Medulla oblongata (tissue), 1 donor: ENCODE results near the gene SORBS1.

Source experiments
- DNase-seq: peaks from one replicate; pipeline ENCODE4 v3.0.0-alpha.2; 2015; ENCODE audit errors: extremely low spot score

The SORBS1 gene

GRCh38 chr10:95539560-95540284, 21.4 kb downstream of the SORBS1 start:
- DNase-seq: no peak

- DNase-seq: no peak
These were observed 22.8 kb downstream of the SORBS1 start for GRCh38 chr10:95538412-95538811.

GRCh38 chr10:95537542-95537927, 23.6 kb downstream of the SORBS1 start:
- no peak for DNase-seq

DNA sequence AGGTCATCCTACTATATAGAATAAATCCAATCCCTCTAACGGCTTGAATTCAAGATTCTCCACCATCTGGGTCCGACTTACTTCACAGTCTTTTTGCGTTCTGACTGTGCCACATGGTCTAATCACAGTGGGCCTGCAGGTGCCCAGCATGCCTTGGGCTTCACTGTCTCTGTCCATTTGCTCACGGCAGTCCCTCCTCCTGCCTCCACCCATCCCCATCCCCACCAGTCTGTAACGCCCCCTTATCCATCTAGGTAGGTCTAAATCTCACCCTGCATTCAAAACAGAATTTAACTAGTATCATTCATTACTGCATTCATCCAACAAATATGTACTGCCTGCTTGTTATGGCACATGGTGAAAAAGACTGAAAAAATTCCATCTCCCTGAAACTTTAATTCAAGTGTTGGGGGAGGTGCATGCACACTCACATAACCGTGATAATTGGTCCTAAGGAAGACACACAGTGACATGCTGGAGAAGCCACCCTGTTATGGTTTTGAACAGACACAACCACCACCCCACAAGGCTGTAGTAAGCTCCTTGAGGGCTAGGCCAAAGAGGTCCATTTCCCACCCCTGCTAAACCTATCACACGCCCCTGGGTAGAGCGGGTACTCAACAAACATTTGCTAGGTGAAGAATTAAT, 24.2 kb downstream of the SORBS1 start:
- no peak for DNase-seq

DNA sequence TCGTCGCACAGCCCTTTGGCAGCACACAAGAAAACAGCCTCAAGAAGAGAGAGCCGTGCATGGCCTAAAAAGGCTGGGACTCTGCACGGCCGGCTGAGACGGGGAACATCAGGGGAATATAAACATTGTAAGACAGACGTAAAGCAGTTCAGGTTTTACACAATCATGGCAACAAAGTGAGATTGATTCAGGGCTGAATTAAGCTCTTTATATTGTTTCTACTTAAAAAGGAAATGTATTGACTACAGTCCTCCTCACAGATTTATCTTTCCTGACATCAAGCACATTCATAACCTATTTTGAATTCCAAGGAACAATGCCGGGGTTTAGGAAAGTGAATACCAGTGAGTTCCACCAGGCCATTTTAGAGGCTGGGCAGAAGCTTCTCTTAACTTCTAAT, 25.2 kb downstream of the SORBS1 start:
- DNase-seq: no peak

DNA sequence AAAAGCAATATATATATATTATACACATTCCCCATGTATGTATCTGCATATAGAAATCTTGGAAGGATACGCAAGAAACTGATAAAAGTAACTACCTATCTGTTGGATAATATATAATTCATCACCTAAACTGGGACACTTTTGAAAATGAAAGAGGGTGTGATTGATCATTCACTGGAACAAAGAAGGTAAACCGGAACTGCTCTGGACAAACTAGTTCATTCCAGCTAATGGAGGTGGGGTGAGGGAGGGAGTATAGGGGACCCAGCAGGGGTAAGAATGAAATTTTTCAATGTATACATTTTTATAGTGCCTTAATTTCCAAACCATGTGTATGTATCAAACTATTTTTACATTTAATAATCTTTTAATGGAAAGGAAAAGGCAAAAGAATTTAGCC, 25.6 kb downstream of the SORBS1 start:
- no peak for DNase-seq

DNA sequence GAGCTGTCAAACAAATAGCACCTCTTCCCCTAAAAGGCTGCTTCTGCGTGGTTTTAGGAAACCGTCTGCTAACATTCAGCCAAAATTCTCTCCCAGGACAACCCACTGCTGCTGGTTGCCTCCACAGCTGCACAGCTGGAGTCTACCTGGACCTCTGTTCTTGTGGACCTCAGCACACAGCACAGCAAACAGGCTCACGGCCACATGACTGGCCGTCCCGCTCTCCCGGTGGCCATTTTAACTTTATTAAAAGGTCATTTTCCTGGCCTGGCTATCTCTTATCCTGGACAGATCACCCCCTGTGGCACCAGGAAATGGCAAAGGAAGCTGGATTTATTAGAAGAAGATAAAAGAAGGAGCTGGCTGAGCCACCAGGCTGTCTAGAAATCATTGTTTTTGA, 27.6 kb downstream of the SORBS1 start:
- no peak for DNase-seq

DNA sequence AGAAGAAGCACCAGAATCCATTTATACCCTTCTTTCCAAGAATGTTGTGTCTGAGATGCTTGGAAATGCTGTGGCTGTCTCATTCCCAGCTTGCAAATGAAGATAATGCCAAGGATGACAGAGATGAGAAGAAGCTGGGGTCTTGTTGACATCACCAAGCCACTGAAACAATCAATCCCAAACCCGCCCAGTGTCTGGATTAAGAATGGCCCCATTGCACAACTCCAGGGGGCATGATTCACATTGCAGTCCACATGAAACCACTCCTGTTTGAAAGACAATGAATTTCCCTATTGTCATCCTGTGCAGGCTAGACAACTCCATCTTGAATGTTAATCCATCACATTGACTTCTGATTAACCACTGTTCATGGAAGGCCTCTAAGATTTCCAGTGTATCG, 28.6 kb downstream of the SORBS1 start:
- no peak for DNase-seq

GRCh38 chr10:95531994-95532399, 29.2 kb downstream of the SORBS1 start:
- no peak for DNase-seq

DNA sequence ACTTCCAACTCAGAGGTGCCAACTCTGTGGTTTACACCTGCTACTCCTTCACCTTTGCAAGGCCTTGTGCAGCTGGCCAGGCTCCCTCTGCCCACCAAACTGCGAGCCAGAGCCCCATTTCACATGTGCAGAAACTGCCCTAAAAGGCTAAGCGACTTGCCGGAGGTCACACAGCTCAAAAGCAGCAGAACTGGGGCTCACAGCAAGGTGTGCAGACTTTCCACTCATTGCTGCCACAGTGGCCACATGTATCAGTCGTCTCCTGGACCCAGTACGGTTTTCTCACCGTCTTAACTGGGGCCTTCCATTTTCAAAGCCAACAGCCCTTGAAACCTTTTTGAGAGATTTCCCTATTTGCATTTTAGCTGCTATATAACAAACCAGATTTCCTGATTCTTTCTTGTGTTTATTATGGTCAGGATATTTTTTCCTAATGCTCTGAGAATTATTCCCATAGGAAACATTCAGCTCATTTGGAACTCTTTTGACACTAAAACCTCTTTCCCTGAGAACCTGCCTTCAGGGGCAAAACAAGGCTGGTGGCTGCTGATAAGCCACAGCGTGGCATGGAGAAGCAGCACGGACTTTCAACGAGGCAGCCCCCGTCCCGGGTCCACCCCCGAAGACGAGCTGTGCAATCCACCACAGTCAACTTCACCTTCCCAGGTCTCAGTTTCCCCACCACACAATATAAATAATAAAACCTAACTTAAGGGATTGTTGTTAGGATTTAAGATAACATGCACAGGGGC, 29.9 kb downstream of the SORBS1 start:
- DNase-seq: no peak

DNA sequence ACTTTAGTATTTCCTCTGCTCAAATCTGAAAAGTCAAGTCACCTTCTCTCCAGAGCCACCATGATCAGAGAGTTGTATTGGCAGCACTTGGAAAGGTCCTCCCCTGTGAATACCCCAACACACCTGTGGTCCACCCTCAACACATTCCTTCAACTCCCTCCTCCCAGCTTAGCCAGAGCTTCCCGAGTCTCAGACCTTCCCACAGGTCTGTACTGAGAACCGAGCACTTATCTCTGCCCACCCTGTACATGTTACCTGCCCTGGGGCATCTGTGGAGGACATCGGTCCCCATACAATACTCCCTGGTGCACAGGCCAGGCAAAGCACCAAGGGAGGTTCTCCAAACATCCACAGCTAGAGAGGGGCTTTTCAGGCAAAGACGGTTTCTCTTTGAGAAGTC, 30.6 kb downstream of the SORBS1 start:
- DNase-seq: no peak

- no peak for DNase-seq
These were observed 31.1 kb downstream of the SORBS1 start for GRCh38 chr10:95530029-95530428.

- no peak for DNase-seq
These were observed 35.1 kb downstream of the SORBS1 start for GRCh38 chr10:95526044-95526443.

DNA sequence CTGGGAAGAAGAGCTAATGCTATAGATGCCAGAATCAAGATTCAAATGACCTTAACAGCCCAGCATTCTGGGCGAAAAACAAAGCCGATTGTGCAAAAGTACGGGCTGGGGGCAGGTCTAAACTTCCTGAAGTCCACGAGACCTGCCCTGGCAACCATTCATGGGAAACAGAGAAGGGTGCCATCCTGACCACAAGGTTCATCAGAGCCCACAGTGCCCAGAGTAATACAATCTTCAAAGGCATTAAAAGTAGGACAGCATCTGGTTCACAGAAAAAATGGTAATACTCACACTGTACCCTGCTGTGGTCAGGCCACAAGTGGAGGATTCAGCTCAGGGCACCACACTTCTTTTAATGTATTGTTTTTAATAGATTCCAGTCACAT, 36.1 kb downstream of the SORBS1 start:
- DNase-seq: no peak

- DNase-seq: no peak
These were observed 36.7 kb downstream of the SORBS1 start for GRCh38 chr10:95524358-95525032.

GRCh38 chr10:95522117-95522516, 39.1 kb downstream of the SORBS1 start:
- no peak for DNase-seq

GRCh38 chr10:95520617-95521016, 40.6 kb downstream of the SORBS1 start:
- no peak for DNase-seq

GRCh38 chr10:95518455-95519452, 42.4 kb downstream of the SORBS1 start:
- peak; percentile 35 for DNase-seq

- DNase-seq: no peak
These were observed 43.4 kb downstream of the SORBS1 start for GRCh38 chr10:95517536-95518454.

GRCh38 chr10:95516774-95517373, 44.3 kb downstream of the SORBS1 start:
- DNase-seq: no peak
